Esophagus mucosa (tissue), 1 donor: ENCODE results near the gene CALML6. TPM values are rescaled to one million over a fixed set of nuclear protein-coding genes. Genes with fewer than 3 reads are reported as not detected.
"Not testable (repeated sequence)": the region's sequence is repeated elsewhere in the genome, so short reads cannot be mapped to it uniquely, and the experiment has no call there.

Experiments used
- ATAC-seq: fragments of 200-7000 bp; cut with Tn5 transposase; one replicate; pipeline ENCODE4 v1.9.1; 2020
- total RNA-seq: library from RNA; stranded (reverse); gene quantifications from one replicate; pipeline ENCODE4 v1.2.4, GENCODE V29; 2023
- donor health status: DM: yes; HTN: yes; CAD: no.

Gene CALML6
- total RNA-seq: 0.20 TPM

- no peak for ATAC-seq
Measured at GRCh38 chr1:1914971-1915692, at the start of gene CALML6. Gene CALML6 (plus strand): TSS chr1:1915260. CDS start chr1:1915281, 21 bp downstream.

- ATAC-seq: no peak
Measured at GRCh38 chr1:1867164-1867563, 47.9 kb upstream of the CALML6 start.

GRCh38 chr1:1869469-1869868 lies 45.6 kb upstream of the CALML6 start:
- no peak for ATAC-seq

GRCh38 chr1:1872329-1872994 lies 42.6 kb upstream of the CALML6 start:
- no peak for ATAC-seq

GRCh38 chr1:1873186-1873585 lies 41.9 kb upstream of the CALML6 start:
- ATAC-seq: no peak

GRCh38 chr1:1874901-1875300 lies 40.2 kb upstream of the CALML6 start:
- no peak for ATAC-seq

- ATAC-seq: no peak
Measured at GRCh38 chr1:1875932-1876331, 39.1 kb upstream of the CALML6 start.

GRCh38 chr1:1876335-1876930 lies 38.6 kb upstream of the CALML6 start:
- ATAC-seq: no peak

GRCh38 chr1:1877865-1878436 lies 37.1 kb upstream of the CALML6 start:
- ATAC-seq: no peak

- no peak for ATAC-seq
Measured at GRCh38 chr1:1879942-1880341, 35.1 kb upstream of the CALML6 start.

GRCh38 chr1:1880617-1881312 lies 34.3 kb upstream of the CALML6 start:
- ATAC-seq: no peak

- ATAC-seq: no peak
Measured at GRCh38 chr1:1881727-1882126, 33.3 kb upstream of the CALML6 start.

- no peak for ATAC-seq
Measured at GRCh38 chr1:1883092-1883873, 31.8 kb upstream of the CALML6 start.

- ATAC-seq: not testable (repeated sequence)
Measured at GRCh38 chr1:1883890-1884289, 31.2 kb upstream of the CALML6 start.

GRCh38 chr1:1889090-1889750 lies 25.8 kb upstream of the CALML6 start:
- no peak for ATAC-seq

- ATAC-seq: peak; percentile 12
Measured at GRCh38 chr1:1889847-1890505, 25.1 kb upstream of the CALML6 start.

- peak; percentile 82 for ATAC-seq
Measured at GRCh38 chr1:1890506-1891348, 24.3 kb upstream of the CALML6 start, which contains the start of gene GNB1. Gene GNB1 (minus strand): TSS chr1:1891087. CDS start chr1:1825453, 65,634 bp downstream.

- ATAC-seq: peak; percentile 45
Measured at GRCh38 chr1:1891349-1892078, 23.5 kb upstream of the CALML6 start.
